Measurements from ENCODE around the gene HSD17B11.
"Not testable (repeated sequence)": the region's sequence is repeated elsewhere in the genome, so short reads cannot be mapped to it uniquely, and the experiment has no call there.

Gene HSD17B11

GRCh38 chr4:87316961-87317360 lies 74.0 kb downstream of the HSD17B11 start:
- Mint-ChIP-seq H3K4me1 (no peaks in the 10 kb centered on the region), H3K4me3 (no peak overlapping the region), H3K9me3 (no peaks in the 10 kb centered on the region), H3K27ac (no peak overlapping the region), H3K36me3 (ENCODE audit: low read depth) (no peaks in the 10 kb centered on the region), H3K27me3 (ENCODE audit: low read depth, poor library complexity) (no peaks in the 10 kb centered on the region)
- TF ChIP-seq CTCF (IDR thresholded peaks at IDR 0.05) = no peak
- no peak for DNase-seq

- H3K27ac Mint-ChIP-seq; DNase-seq; H3K4me3 Mint-ChIP-seq; H3K36me3 Mint-ChIP-seq (ENCODE audit: low read depth); H3K9me3 Mint-ChIP-seq; H3K4me1 Mint-ChIP-seq; H3K27me3 Mint-ChIP-seq (ENCODE audit: low read depth, poor library complexity): not testable (repeated sequence)
Measured at GRCh38 chr4:87315000-87315399, 76.0 kb downstream of the HSD17B11 start.

- Mint-ChIP-seq H3K4me3 (no peak overlapping the region), H3K27me3 (ENCODE audit: low read depth, poor library complexity) (no peaks in the 10 kb centered on the region), H3K36me3 (ENCODE audit: low read depth) (no peaks in the 10 kb centered on the region), H3K27ac (no peak overlapping the region), H3K4me1 (no peaks in the 10 kb centered on the region), H3K9me3 (no peaks in the 10 kb centered on the region)
- DNase-seq = no peak
- no peak for TF ChIP-seq CTCF (IDR thresholded peaks at IDR 0.05)
Measured at GRCh38 chr4:87313756-87314155, 77.2 kb downstream of the HSD17B11 start.

- Mint-ChIP-seq H3K36me3 (ENCODE audit: low read depth) (no peaks in the 10 kb centered on the region), H3K4me3 (no peak overlapping the region), H3K9me3 (no peaks in the 10 kb centered on the region), H3K4me1 (no peaks in the 10 kb centered on the region), H3K27ac (no peak overlapping the region), H3K27me3 (ENCODE audit: low read depth, poor library complexity) (no peaks in the 10 kb centered on the region)
- TF ChIP-seq CTCF (IDR thresholded peaks at IDR 0.05) = no peak
- DNase-seq = no peak
Measured at GRCh38 chr4:87311684-87312083, 79.3 kb downstream of the HSD17B11 start.

GRCh38 chr4:87310691-87311335 lies 80.2 kb downstream of the HSD17B11 start:
- no peak for TF ChIP-seq CTCF (IDR thresholded peaks at IDR 0.05)
- Mint-ChIP-seq H3K27ac (no peak overlapping the region), H3K4me1 (peaks cover 5% of the 10 kb centered on the region), H3K4me3 (no peak overlapping the region), H3K27me3 (ENCODE audit: low read depth, poor library complexity) (no peaks in the 10 kb centered on the region), H3K9me3 (no peaks in the 10 kb centered on the region), H3K36me3 (ENCODE audit: low read depth) (no peaks in the 10 kb centered on the region)
- DNase-seq = no peak

- no peak overlapping the region for H3K27ac Mint-ChIP-seq
Measured at GRCh38 chr4:87309625-87310024, 81.4 kb downstream of the HSD17B11 start.

More at GRCh38 chr4:87309625-87310024, 81.4 kb downstream of the HSD17B11 start:
- Mint-ChIP-seq H3K9me3 (no peaks in the 10 kb centered on the region), H3K4me3 (no peak overlapping the region), H3K27me3 (ENCODE audit: low read depth, poor library complexity) (peaks cover 3% of the 10 kb centered on the region), H3K4me1 (peaks cover 14% of the 10 kb centered on the region), H3K36me3 (ENCODE audit: low read depth) (no peaks in the 10 kb centered on the region)
- DNase-seq = no peak
- TF ChIP-seq CTCF (IDR thresholded peaks at IDR 0.05) = no peak
